HEK293T (cell line): Measurements from ENCODE around the gene GSTA3.
"Not testable (repeated sequence)": the region's sequence is repeated elsewhere in the genome, so short reads cannot be mapped to it uniquely, and the experiment has no call there.

Experiments
- CTCF ChIA-PET: fragments of 350-600 bp; formaldehyde crosslinking; extraction: SDS; loops from one replicate; lab custom pipeline; 2021; ENCODE audit warnings: antibody characterized with exemption, inconsistent platforms; lab: Yijun Ruan, JAX
- POLR2A ChIA-PET: fragments of 350-600 bp; formaldehyde crosslinking; extraction: SDS; loops from one replicate; lab custom pipeline; 2020; ENCODE audit warnings: antibody characterized with exemption, inconsistent platforms; lab: Yijun Ruan, JAX
- DNase-seq: peaks from one replicate; pipeline ENCODE4 v3.0.0; 2012; ENCODE audit warnings: mixed read lengths; ENCODE audit errors: extremely low spot score
- ARNT ChIP-seq: fragments of 450-650 bp; IDR thresholded peaks from 2 replicates; pipeline ENCODE4 v1.6.1; 2017; ENCODE audit warnings: mild to moderate bottlenecking
- BHLHE40 ChIP-seq: fragments of 450-650 bp; IDR thresholded peaks from 2 replicates; pipeline ENCODE4 v1.6.1; 2016; ENCODE audit warnings: mild to moderate bottlenecking, moderate library complexity, borderline replicate concordance
- CTBP1 ChIP-seq: fragments of 450-650 bp; IDR thresholded peaks from 2 replicates; pipeline ENCODE4 v1.6.1; 2016; ENCODE audit warnings: borderline replicate concordance
- ELF4 ChIP-seq: fragments of 450-650 bp; IDR thresholded peaks from 2 replicates; pipeline ENCODE4 v1.6.1; 2017; ENCODE audit warnings: antibody characterized with exemption
- FOXA1 ChIP-seq: fragments of 450-650 bp; IDR thresholded peaks from 2 replicates; pipeline ENCODE4 v1.6.1; 2016; ENCODE audit warnings: mild to moderate bottlenecking
- FOXK2 ChIP-seq: fragments of 450-650 bp; IDR thresholded peaks from 2 replicates; pipeline ENCODE4 v1.6.1; 2016; ENCODE audit warnings: mild to moderate bottlenecking
- FOXM1 ChIP-seq: fragments of 450-650 bp; IDR thresholded peaks from 2 replicates; pipeline ENCODE4 v1.6.1; 2017; ENCODE audit warnings: mild to moderate bottlenecking, borderline replicate concordance
- HDGF ChIP-seq: fragments of 450-650 bp; IDR thresholded peaks from 2 replicates; pipeline ENCODE4 v1.6.1; 2017; ENCODE audit warnings: antibody characterized with exemption, borderline replicate concordance
- L3MBTL2 ChIP-seq: fragments of 450-650 bp; conservative IDR thresholded peaks from 2 replicates; pipeline ENCODE4 v1.6.1; 2016; ENCODE audit warnings: mild to moderate bottlenecking
- LEF1 ChIP-seq: fragments of 450-650 bp; IDR thresholded peaks from 2 replicates; pipeline ENCODE4 v1.6.1; 2017; ENCODE audit warnings: mild to moderate bottlenecking, borderline replicate concordance
- NFRKB ChIP-seq: fragments of 450-650 bp; IDR thresholded peaks from 2 replicates; pipeline ENCODE4 v1.6.1; 2016; ENCODE audit warnings: mild to moderate bottlenecking, moderate library complexity
- SP1 ChIP-seq: fragments of 450-650 bp; IDR thresholded peaks from 2 replicates; pipeline ENCODE4 v1.6.1; 2017
- SUZ12 ChIP-seq: fragments of 450-650 bp; IDR thresholded peaks from 2 replicates; pipeline ENCODE4 v1.6.1; 2016; ENCODE audit warnings: mild to moderate bottlenecking
- TARDBP ChIP-seq: fragments of 450-650 bp; IDR thresholded peaks from 2 replicates; pipeline ENCODE4 v1.6.1; 2016
- ZNF384 ChIP-seq: fragments of 450-650 bp; IDR thresholded peaks from 2 replicates; pipeline ENCODE4 v1.6.1; 2016
- TF ChIP-seq, protein P1 (sequence below): fragments of 450-650 bp; IDR thresholded peaks from 2 replicates; pipeline ENCODE4 v1.6.1; 2016

Gene GSTA3

GRCh38 chr6:52914516-52914915 lies 5.0 kb upstream of the GSTA3 start:
- CTCF ChIA-PET = no interaction called here
- TF ChIP-seq BHLHE40 (no peak), TARDBP (no peak), FOXM1 (no peak), LEF1 (no peak), NFRKB (no peak), HDGF (no peak), SUZ12 (no peak), ZNF384 (no peak), ELF4 (no peak), ARNT (no peak), SP1 (no peak), FOXA1 (no peak), CTBP1 (no peak), L3MBTL2 (no peak), FOXK2 (no peak)
- TF ChIP-seq, protein P1, sequence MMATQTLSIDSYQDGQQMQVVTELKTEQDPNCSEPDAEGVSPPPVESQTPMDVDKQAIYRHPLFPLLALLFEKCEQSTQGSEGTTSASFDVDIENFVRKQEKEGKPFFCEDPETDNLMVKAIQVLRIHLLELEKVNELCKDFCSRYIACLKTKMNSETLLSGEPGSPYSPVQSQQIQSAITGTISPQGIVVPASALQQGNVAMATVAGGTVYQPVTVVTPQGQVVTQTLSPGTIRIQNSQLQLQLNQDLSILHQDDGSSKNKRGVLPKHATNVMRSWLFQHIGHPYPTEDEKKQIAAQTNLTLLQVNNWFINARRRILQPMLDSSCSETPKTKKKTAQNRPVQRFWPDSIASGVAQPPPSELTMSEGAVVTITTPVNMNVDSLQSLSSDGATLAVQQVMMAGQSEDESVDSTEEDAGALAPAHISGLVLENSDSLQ = no peak
- POLR2A ChIA-PET = no interaction called here
- DNase-seq = no peak

- no peak for TF ChIP-seq L3MBTL2
- no peak for TF ChIP-seq CTBP1
- TF ChIP-seq NFRKB = no peak
- TF ChIP-seq ELF4 = no peak
- TF ChIP-seq, protein P1 = no peak
- TF ChIP-seq LEF1 = no peak
- no peak for TF ChIP-seq SUZ12
- TF ChIP-seq FOXK2 = no peak
- no peak for TF ChIP-seq HDGF
- TF ChIP-seq TARDBP = no peak
- TF ChIP-seq BHLHE40 = no peak
- CTCF ChIA-PET = interaction anchor here (0.6 kb wide), 1 partner anchor 787 kb away, joined by 3 read pairs; no protein-coding TSS in a partner anchor
- POLR2A ChIA-PET = no interaction called here
- DNase-seq = no peak
Observed at GRCh38 chr6:52910091-52910490, 593 bp upstream of the GSTA3 start.

DNA sequence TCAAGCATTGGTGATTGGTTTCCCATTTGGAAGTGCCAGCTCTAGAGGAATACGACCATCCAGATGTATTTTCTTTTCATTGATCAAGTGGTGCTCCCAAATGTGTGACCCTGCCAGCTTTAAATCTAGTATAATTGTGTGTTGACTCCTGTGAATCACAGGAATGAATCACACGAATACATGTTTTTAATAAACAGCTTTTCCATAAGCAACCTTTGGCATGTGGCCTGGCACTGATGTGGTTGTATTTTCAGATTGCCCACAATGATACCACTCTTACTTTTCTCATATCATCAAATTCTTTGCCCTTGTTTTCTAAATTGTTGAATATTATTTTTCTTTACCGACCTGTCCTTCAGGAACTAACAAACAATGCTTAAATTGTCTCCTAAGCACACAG lies 367 bp downstream of the GSTA3 start:
- POLR2A ChIA-PET = no interaction called here

DNA sequence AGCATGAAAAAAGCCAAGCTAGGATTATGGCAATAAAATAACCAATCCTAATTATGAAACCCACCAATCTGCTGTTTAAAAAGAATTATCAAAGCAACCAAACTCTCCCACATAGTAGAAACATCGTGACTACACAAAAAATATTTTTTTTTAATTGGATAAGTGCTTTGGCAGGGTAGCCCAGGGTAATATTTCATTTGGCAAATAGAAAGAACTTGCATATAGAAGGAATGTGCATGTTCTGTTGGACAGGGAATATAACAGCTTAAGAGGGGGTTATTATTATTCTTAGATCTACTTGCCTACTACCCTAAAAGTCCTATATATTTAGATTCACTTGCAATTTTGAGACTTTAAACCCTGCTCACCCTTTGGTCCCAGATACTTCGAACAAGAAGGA lies 972 bp downstream of the GSTA3 start:
- ChIA-PET POLR2A (no interaction called here), CTCF (no interaction called here)
- TF ChIP-seq FOXK2 (no peak), CTBP1 (no peak), HDGF (no peak), FOXA1 (no peak), NFRKB (no peak), FOXM1 (no peak), TARDBP (no peak), SUZ12 (no peak), ELF4 (no peak), SP1 (no peak), L3MBTL2 (no peak), ZNF384 (no peak), LEF1 (no peak), BHLHE40 (no peak), ARNT (no peak)
- TF ChIP-seq, protein P1 = no peak
- no peak for DNase-seq

More for the DNA sequence above, 367 bp downstream of the GSTA3 start:
- no peak for DNase-seq
- TF ChIP-seq ZNF384 (no peak), HDGF (no peak), SUZ12 (no peak), SP1 (no peak), FOXA1 (no peak), CTBP1 (no peak), ARNT (no peak), NFRKB (no peak), FOXK2 (no peak), FOXM1 (no peak), ELF4 (no peak), L3MBTL2 (no peak), BHLHE40 (no peak), TARDBP (no peak), LEF1 (no peak)
- TF ChIP-seq, protein P1 = no peak
- CTCF ChIA-PET = no interaction called here

DNA sequence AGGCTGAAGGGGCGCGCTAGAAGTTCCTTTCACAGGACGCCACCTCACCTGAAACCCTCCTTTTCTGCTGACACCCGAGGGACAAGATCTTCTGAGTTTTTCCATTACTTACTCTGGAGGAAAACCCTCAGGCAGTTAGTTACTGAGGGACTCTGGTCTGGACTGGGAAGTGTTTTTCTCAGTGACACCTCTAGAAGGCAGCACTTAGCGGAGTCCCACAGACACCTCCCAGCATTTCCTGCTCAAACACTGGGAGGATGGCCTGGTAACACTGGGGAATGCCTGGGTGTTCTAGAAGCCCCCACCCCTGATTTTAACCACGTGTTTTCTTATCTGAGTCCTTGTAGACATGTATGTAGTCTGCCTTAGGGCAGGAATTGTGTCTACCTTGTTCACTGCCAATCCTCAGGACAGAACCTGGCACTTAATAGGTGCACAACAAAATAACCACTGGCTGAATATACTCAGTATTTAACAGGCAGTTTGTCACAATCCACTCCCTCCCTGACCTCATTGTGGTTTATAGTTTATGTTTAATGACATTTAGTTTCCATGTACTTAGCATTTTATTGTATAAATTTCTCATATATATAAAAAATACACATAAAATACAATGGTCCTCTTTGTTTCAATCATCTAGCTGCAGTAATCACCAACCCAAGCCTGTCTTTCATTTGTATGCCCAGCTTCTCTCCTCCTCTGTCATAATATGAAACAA lies 4.8 kb downstream of the GSTA3 start:
- POLR2A ChIA-PET = no interaction called here
- no peak for TF ChIP-seq HDGF
- DNase-seq = peak; percentile 11
- CTCF ChIA-PET = no interaction called here

DNA sequence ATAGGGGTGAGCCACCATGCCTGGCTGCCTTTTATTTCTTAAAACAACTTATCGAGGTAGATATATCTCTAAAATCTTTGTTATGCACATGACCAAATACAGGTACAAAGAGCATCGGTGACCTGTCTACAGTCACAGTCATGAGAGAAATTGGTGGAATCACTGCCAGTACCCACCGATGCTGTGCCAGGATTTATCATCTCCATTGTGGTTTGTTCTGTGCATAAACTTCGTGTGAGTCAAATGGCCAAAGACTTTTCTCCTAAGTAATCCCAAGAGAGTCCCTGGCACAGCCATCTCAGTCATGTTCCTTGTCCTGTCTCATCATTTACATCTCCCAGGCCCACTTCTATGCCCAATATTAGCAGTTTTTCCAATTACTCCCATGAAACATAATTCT lies 9.0 kb downstream of the GSTA3 start:
- CTCF ChIA-PET = no interaction called here
- no peak for TF ChIP-seq ELF4
- TF ChIP-seq, protein P1 = no peak
- no peak for TF ChIP-seq L3MBTL2
- TF ChIP-seq CTBP1 = no peak
- no peak for TF ChIP-seq FOXK2
- TF ChIP-seq BHLHE40 = no peak
- TF ChIP-seq FOXM1 = no peak
- no peak for TF ChIP-seq HDGF
- TF ChIP-seq SP1 = no peak
- TF ChIP-seq NFRKB = no peak
- no peak for TF ChIP-seq ZNF384
- no peak for TF ChIP-seq ARNT
- no peak for TF ChIP-seq LEF1
- TF ChIP-seq FOXA1 = no peak
- TF ChIP-seq TARDBP = no peak
- TF ChIP-seq SUZ12 = no peak
- POLR2A ChIA-PET = no interaction called here
- no peak for DNase-seq

GRCh38 chr6:52895790-52896189 lies 13.7 kb downstream of the GSTA3 start:
- CTCF ChIA-PET = not testable (repeated sequence)

More at GRCh38 chr6:52895790-52896189, 13.7 kb downstream of the GSTA3 start:
- DNase-seq, POLR2A ChIA-PET: not testable (repeated sequence)
